ENCODE data around the gene RHBDD2.

Gene RHBDD2

GRCh38 chr7:75925717-75926435 lies 47.0 kb downstream of the RHBDD2 start:
- no peak for DNase-seq (ENCODE audit: low read depth)
- TF ChIP-seq CTCF (IDR thresholded peaks at IDR 0.05; ENCODE audit: control insufficient read depth, extremely low read depth, insufficient read depth) = no peak
- no peak overlapping the region for H3K4me3 ChIP-seq (ENCODE audit: low read depth, low read length)

DNA sequence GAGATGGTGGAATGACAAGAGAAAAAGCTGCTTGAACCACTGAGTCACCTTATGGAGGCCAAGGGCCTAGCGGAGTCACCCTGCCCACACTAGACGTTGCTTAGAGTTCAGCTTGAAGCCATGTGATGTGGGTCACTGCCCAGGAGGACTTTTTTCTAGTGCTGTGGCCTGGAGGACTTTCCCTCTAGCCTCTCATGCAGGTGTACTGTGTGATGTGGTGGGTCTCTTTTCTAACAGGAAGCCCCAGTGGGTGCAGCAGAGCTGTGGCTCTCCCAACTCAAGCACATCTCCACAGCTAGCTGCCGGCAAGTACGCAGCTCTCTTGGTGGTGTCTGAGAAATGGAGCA lies 49.7 kb downstream of the RHBDD2 start:
- H3K4me3 ChIP-seq (ENCODE audit: low read depth, low read length) = no peak overlapping the region
- TF ChIP-seq CTCF (IDR thresholded peaks at IDR 0.05; ENCODE audit: control insufficient read depth, extremely low read depth, insufficient read depth) = no peak
- no peak for DNase-seq (ENCODE audit: low read depth)

GRCh38 chr7:75931680-75932079 lies 52.8 kb downstream of the RHBDD2 start:
- no peak for TF ChIP-seq CTCF (IDR thresholded peaks at IDR 0.05; ENCODE audit: control insufficient read depth, extremely low read depth, insufficient read depth)
- no peak overlapping the region for H3K4me3 ChIP-seq (ENCODE audit: low read depth, low read length)
- no peak for DNase-seq (ENCODE audit: low read depth)

- no peak for DNase-seq (ENCODE audit: low read depth)
- no peak for TF ChIP-seq CTCF (IDR thresholded peaks at IDR 0.05; ENCODE audit: control insufficient read depth, extremely low read depth, insufficient read depth)
- no peak overlapping the region for H3K4me3 ChIP-seq (ENCODE audit: low read depth, low read length)
Measured at GRCh38 chr7:75937958-75938786, 59.3 kb downstream of the RHBDD2 start.

Data from LNCaP clone FGC (cell line).